BLaER1 (cell line): Measurements from ENCODE around the gene PIK3R1.

Source experiments
- H3K27ac ChIP-seq: shearing (Covaris generic); formaldehyde crosslinking; 2 replicates; pipeline ENCODE4 v1.8.1; 2022
- H3K27me3 ChIP-seq: shearing (Covaris generic); formaldehyde crosslinking; 2 replicates; pipeline ENCODE4 v1.8.1; 2022
- H3K36me3 ChIP-seq: shearing (Covaris generic); formaldehyde crosslinking; 2 replicates; pipeline ENCODE4 v1.8.1; 2022
- H3K4me1 ChIP-seq: shearing (Covaris generic); formaldehyde crosslinking; 2 replicates; pipeline ENCODE4 v1.8.1; 2022
- H3K4me2 ChIP-seq: shearing (Covaris generic); formaldehyde crosslinking; 2 replicates; pipeline ENCODE4 v1.8.1; 2022
- H3K4me3 ChIP-seq: shearing (Covaris generic); formaldehyde crosslinking; 2 replicates; pipeline ENCODE4 v1.8.1; 2022
- H3K9ac ChIP-seq: shearing (Covaris generic); formaldehyde crosslinking; 2 replicates; pipeline ENCODE4 v1.8.1; 2022
- H3K9me3 ChIP-seq: shearing (Covaris generic); formaldehyde crosslinking; 2 replicates; pipeline ENCODE4 v1.8.1; 2022
- H4K20me1 ChIP-seq: shearing (Covaris generic); formaldehyde crosslinking; 2 replicates; pipeline ENCODE4 v1.8.1; 2022
- Cebpa-rat ChIP-seq: shearing (Covaris generic); IDR thresholded peaks from 2 replicates; pipeline ENCODE4 v1.8.1; 2022

Gene PIK3R1

DNA sequence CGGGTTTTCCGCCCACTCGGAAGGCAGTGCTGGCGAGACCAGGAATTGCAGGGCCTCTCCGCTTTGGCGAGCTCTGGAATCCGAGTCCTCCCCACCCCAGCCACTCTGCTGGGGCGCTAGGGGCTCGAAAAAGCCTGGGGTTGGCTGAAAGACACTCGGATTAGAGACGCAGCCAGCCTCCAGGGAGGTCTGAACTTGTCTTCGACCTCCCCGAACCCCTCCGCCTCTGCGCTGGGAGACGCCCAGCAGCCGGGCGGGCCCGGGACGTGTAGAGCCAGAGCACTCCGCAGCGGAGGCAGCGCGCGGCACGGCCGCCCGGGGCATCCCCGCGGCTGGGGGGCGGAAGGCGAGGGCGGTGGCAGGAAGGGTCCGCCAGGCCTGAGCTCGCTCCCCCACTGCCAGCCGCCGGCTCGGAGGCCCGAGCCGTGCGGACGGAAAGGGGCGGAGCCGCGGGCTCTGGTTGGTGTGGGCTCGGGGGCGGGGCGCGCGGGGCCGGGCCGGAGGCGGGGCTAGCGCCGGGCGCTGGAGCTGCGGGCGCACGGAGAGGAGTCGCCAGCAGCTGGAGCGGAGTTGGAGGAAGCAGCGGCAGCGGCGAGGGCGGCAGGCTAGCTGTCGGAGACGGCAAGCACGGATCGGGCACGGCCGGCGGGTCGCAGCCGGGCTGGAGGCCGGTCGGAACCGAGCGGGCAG is at the start of gene PIK3R1:
Gene PIK3R1 (plus strand): TSS at position 549 of the 690 bp plus-strand sequence. CDS start 10,920 bp downstream, outside the sequence.
- H4K20me1 ChIP-seq: peaks cover 48% of the 10 kb centered on the region
- no peak for TF ChIP-seq Cebpa-rat
- H3K27ac ChIP-seq: peak within 1 kb of the TSS; percentile 94
- peaks cover 10% of the 10 kb centered on the region for H3K36me3 ChIP-seq
- H3K4me3 ChIP-seq: peak within 1 kb of the TSS; percentile 84
- H3K27me3 ChIP-seq: no peaks in the 10 kb centered on the region
- peak within 1 kb of the TSS; percentile 86 for H3K9ac ChIP-seq
- peak within 1 kb of the TSS; percentile 88 for H3K4me2 ChIP-seq
- H3K9me3 ChIP-seq: peaks cover 24% of the 10 kb centered on the region
- peaks cover 28% of the 10 kb centered on the region for H3K4me1 ChIP-seq

GRCh38 chr5:68167195-68167651 is 48.3 kb upstream of the PIK3R1 start:
- H3K9ac ChIP-seq: no peak overlapping the region
- no peak overlapping the region for H3K27ac ChIP-seq
- H3K4me1 ChIP-seq: no peaks in the 10 kb centered on the region
- H3K4me2 ChIP-seq: no peak overlapping the region
- no peak overlapping the region for H3K4me3 ChIP-seq
- H4K20me1 ChIP-seq: no peaks in the 10 kb centered on the region
- H3K27me3 ChIP-seq: no peaks in the 10 kb centered on the region
- no peaks in the 10 kb centered on the region for H3K36me3 ChIP-seq
- H3K9me3 ChIP-seq: no peaks in the 10 kb centered on the region
- TF ChIP-seq Cebpa-rat: no peak

DNA sequence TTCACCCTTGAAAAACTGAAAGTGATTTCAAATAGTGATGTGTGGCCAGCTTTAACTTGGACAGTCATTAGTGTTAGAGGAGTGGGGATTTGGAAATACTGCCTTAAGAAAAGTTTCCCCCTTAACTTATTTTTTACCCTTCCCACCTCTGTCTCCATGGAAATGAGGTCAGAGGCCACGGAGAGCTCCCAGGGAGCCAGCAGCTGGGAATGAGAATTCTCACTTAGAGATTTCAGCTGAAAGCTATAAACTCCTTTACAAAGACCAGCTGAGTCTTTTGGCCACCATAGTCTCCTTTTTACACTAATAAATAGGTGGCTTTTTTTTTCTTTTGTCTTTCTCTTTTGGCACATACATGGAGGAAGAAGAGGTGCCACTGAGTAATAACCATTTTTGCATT is 45.7 kb upstream of the PIK3R1 start:
- H4K20me1 ChIP-seq: no peaks in the 10 kb centered on the region
- no peak overlapping the region for H3K4me3 ChIP-seq
- no peak overlapping the region for H3K9ac ChIP-seq
- no peaks in the 10 kb centered on the region for H3K36me3 ChIP-seq
- no peak overlapping the region for H3K27ac ChIP-seq
- no peak for TF ChIP-seq Cebpa-rat
- no peaks in the 10 kb centered on the region for H3K4me1 ChIP-seq
- no peaks in the 10 kb centered on the region for H3K27me3 ChIP-seq
- no peak overlapping the region for H3K4me2 ChIP-seq
- H3K9me3 ChIP-seq: no peaks in the 10 kb centered on the region

GRCh38 chr5:68170826-68171558 is 44.6 kb upstream of the PIK3R1 start:
- Histone ChIP-seq H3K4me1 (no peaks in the 10 kb centered on the region), H3K9me3 (no peaks in the 10 kb centered on the region), H3K27ac (no peak overlapping the region), H3K9ac (no peak overlapping the region), H3K4me3 (no peak overlapping the region), H4K20me1 (no peaks in the 10 kb centered on the region), H3K36me3 (no peaks in the 10 kb centered on the region), H3K4me2 (no peak overlapping the region), H3K27me3 (no peaks in the 10 kb centered on the region)
- TF ChIP-seq Cebpa-rat: no peak

GRCh38 chr5:68172314-68172713 is 43.2 kb upstream of the PIK3R1 start:
- TF ChIP-seq Cebpa-rat: no peak
- H3K9ac ChIP-seq: no peak overlapping the region
- no peaks in the 10 kb centered on the region for H3K9me3 ChIP-seq
- no peaks in the 10 kb centered on the region for H3K36me3 ChIP-seq
- no peaks in the 10 kb centered on the region for H3K27me3 ChIP-seq
- H3K4me2 ChIP-seq: no peak overlapping the region
- H3K4me1 ChIP-seq: no peaks in the 10 kb centered on the region
- no peaks in the 10 kb centered on the region for H4K20me1 ChIP-seq
- H3K4me3 ChIP-seq: no peak overlapping the region
- no peak overlapping the region for H3K27ac ChIP-seq

DNA sequence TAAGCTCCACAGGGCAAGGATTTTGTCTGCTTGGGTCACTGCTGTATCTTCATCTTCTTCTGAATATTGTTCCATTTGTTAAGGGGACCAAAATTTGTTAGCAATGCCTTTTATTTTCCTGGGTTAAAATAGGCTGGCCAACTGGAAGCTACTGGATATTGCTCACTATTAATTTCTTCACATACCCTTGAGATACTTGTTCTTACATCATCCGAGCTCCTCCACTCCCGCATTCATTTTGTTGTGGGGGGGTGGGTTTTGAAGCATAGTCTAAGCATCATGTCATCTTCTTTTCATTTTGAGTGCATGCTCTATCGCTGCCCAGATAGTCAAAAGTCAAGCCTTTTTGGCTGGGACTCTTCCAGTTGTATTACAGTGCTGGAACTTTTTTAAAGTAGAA is 42.5 kb upstream of the PIK3R1 start:
- Histone ChIP-seq H3K4me3 (no peak overlapping the region), H3K4me1 (no peaks in the 10 kb centered on the region), H3K27me3 (no peaks in the 10 kb centered on the region), H4K20me1 (no peaks in the 10 kb centered on the region), H3K36me3 (no peaks in the 10 kb centered on the region), H3K9ac (no peak overlapping the region), H3K27ac (no peak overlapping the region), H3K4me2 (no peak overlapping the region), H3K9me3 (no peaks in the 10 kb centered on the region)
- no peak for TF ChIP-seq Cebpa-rat

DNA sequence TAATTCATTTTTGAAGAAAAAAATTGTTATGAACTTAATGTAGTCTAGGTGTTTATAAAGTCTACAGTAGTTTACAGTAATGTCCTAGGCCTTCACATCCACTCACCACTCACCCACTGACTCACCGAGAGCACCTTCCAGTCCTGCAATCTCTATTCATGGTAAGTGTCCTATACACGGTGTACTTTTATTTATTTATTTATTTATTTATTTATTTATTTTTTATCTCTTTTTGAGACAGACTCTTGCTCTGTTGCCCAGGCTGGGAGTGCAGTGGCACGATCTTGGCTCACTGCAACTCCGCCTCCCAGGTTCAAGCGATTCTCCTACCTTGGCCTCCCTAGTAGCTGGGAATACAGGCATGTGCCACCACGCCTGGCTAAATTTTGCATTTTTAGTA is 39.3 kb upstream of the PIK3R1 start:
- Histone ChIP-seq H3K27me3 (no peaks in the 10 kb centered on the region), H4K20me1 (no peaks in the 10 kb centered on the region), H3K9me3 (no peaks in the 10 kb centered on the region), H3K4me3 (no peak overlapping the region), H3K4me2 (no peak overlapping the region), H3K36me3 (no peaks in the 10 kb centered on the region), H3K4me1 (no peaks in the 10 kb centered on the region), H3K9ac (no peak overlapping the region), H3K27ac (no peak overlapping the region)
- TF ChIP-seq Cebpa-rat: no peak

GRCh38 chr5:68176802-68177479 is 38.6 kb upstream of the PIK3R1 start:
- no peak for TF ChIP-seq Cebpa-rat

DNA sequence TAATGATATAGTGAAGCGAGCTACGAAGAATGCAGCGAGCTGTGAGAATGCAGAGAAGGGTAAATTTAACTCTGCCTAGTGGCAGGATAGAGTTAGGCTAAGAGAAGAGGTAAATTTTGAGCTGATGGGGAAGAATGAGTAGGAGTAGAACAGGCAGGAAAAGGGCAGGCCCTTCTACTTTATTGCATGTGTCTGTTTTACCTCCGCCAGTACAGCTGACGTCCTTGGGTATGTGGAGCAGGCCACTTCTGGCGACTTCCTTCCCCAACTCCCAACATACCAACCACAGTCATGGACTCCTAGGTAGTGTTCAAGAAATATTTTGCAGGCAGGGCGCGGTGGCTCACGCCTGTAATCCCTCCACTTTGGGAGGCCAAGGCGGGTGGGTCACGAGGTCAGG is 37.9 kb upstream of the PIK3R1 start:
- no peak for TF ChIP-seq Cebpa-rat

More at GRCh38 chr5:68176802-68177479, 38.6 kb upstream of the PIK3R1 start:
- Histone ChIP-seq H4K20me1 (no peaks in the 10 kb centered on the region), H3K4me1 (no peaks in the 10 kb centered on the region), H3K9me3 (no peaks in the 10 kb centered on the region), H3K36me3 (no peaks in the 10 kb centered on the region), H3K27me3 (no peaks in the 10 kb centered on the region), H3K4me3 (no peak overlapping the region), H3K4me2 (no peak overlapping the region), H3K27ac (no peak overlapping the region), H3K9ac (no peak overlapping the region)

GRCh38 chr5:68178579-68178978 is 37.0 kb upstream of the PIK3R1 start:
- TF ChIP-seq Cebpa-rat: no peak
- Histone ChIP-seq H3K4me2 (no peak overlapping the region), H3K9ac (no peak overlapping the region), H3K27ac (no peak overlapping the region), H3K36me3 (no peaks in the 10 kb centered on the region), H3K9me3 (no peaks in the 10 kb centered on the region), H3K4me3 (no peak overlapping the region), H3K4me1 (no peaks in the 10 kb centered on the region), H4K20me1 (no peaks in the 10 kb centered on the region), H3K27me3 (no peaks in the 10 kb centered on the region)

More for the DNA sequence above, 37.9 kb upstream of the PIK3R1 start:
- Histone ChIP-seq H3K4me1 (no peaks in the 10 kb centered on the region), H3K4me3 (no peak overlapping the region), H3K36me3 (no peaks in the 10 kb centered on the region), H3K9ac (no peak overlapping the region), H4K20me1 (no peaks in the 10 kb centered on the region), H3K27ac (no peak overlapping the region), H3K4me2 (no peak overlapping the region), H3K9me3 (no peaks in the 10 kb centered on the region), H3K27me3 (no peaks in the 10 kb centered on the region)
